B cell (primary cell): ENCODE data around the gene IFI35. TPM values are rescaled to one million over a fixed set of nuclear protein-coding genes. Genes with fewer than 3 reads are reported as not detected.

Source experiments
- ATAC-seq: fragments of 200-7000 bp; cut with Tn5 transposase; one replicate; pipeline ENCODE4 v1.10.0; 2021; ENCODE audit warnings: low read depth, mild to moderate bottlenecking, moderate number of reproducible peaks, moderate library complexity
- CTCF ChIA-PET: fragments of 350-600 bp; sonication (Branson Sonifier 250); formaldehyde crosslinking; loops from one replicate; lab custom pipeline; 2021; ENCODE audit warnings: antibody characterized with exemption, inconsistent platforms; lab: Charles Lee
- POLR2A ChIA-PET: fragments of 350-600 bp; sonication (Branson Sonifier 250); formaldehyde crosslinking; loops from one replicate; lab custom pipeline; 2021; ENCODE audit warnings: antibody characterized with exemption; lab: Charles Lee
- DNase-seq: peaks from one replicate; pipeline ENCODE4 v3.0.0; 2013
- H2AFZ ChIP-seq: 2 replicates; pipeline ENCODE4 v1.6.1; 2012; ENCODE audit warnings: mild to moderate bottlenecking, low read depth, low read length; ENCODE audit not compliant: insufficient read depth, poor library complexity, severe bottlenecking
- H3K27ac ChIP-seq, 2 donors: 1 replicate in 1 of 2; 2 replicates in 1 of 2; pipeline ENCODE4 v1.5.1; 2012 to 2013; ENCODE audit warnings: low read length in 2 of 2, mild to moderate bottlenecking in 2 of 2, moderate library complexity in 1 of 2
- H3K27me3 ChIP-seq, 4 experiments: fragments of 200-600 bp in 1 of 4; sonication (generic) in 1 of 4; replicated peaks in 1 of 4; 1 replicate in 2 of 4; 2 replicates in 2 of 4; pipeline versions ENCODE4 v1.6.1 to v1.7.0; 2013 to 2016; ENCODE audit warnings: low read length in 3 of 4, mild to moderate bottlenecking in 2 of 4, mixed read lengths in 1 of 4, moderate library complexity in 1 of 4; ENCODE audit not compliant: insufficient read depth in 4 of 4, control insufficient read depth in 3 of 4; ENCODE audit errors: control extremely low read depth in 1 of 4
- H3K36me3 ChIP-seq, 2 experiments: replicated peaks in 1 of 2; 1 replicate in 1 of 2; 2 replicates in 1 of 2; pipeline versions ENCODE4 v1.6.1 to v1.7.1; 2013; ENCODE audit warnings: low read length in 1 of 2; ENCODE audit not compliant: insufficient read depth in 2 of 2, control insufficient read depth in 1 of 2; ENCODE audit errors: control extremely low read depth in 1 of 2, extremely low read depth in 1 of 2
- H3K4me1 ChIP-seq, 2 donors: fragments of 200-600 bp in 1 of 2; sonication (generic) in 1 of 2; 1 replicate in 1 of 2; 2 replicates in 1 of 2; pipeline versions ENCODE4 v1.5.1 to v1.6.1; 2013 to 2017; ENCODE audit warnings: low read length in 2 of 2; ENCODE audit not compliant: control insufficient read depth in 2 of 2, insufficient read depth in 2 of 2
- H3K4me2 ChIP-seq: replicated peaks from 2 replicates; pipeline ENCODE3; 2012; ENCODE audit warnings: mild to moderate bottlenecking, low read depth, low read length; ENCODE audit not compliant: poor library complexity, severe bottlenecking
- H3K4me3 ChIP-seq, 5 experiments: fragments of 200-600 bp in 1 of 5; sonication (generic) in 1 of 5; 1 replicate in 3 of 5; 2 replicates in 2 of 5; pipeline versions ENCODE4 v1.5.1 to v1.7.0; 2011 to 2016; ENCODE audit warnings: low read length in 4 of 5, mild to moderate bottlenecking in 4 of 5, low read depth in 2 of 5, control low read depth in 1 of 5, moderate library complexity in 1 of 5; ENCODE audit not compliant: insufficient read depth in 1 of 5; ENCODE audit errors: control extremely low read depth in 1 of 5, extremely low read depth in 1 of 5
- H3K79me2 ChIP-seq: fragments of 200-600 bp; sonication (generic); one replicate; pipeline ENCODE4 v1.6.0; 2016; ENCODE audit warnings: low read length; ENCODE audit not compliant: control insufficient read depth, insufficient read depth
- H3K9ac ChIP-seq: fragments of 200-600 bp; sonication (generic); 2 replicates; pipeline ENCODE4 v1.6.1; 2017; ENCODE audit warnings: mild to moderate bottlenecking, low read length, moderate library complexity
- H3K9me3 ChIP-seq, 3 donors: one replicate each; pipeline versions ENCODE4 v1.6.1 to v1.7.1; 2013; ENCODE audit warnings: low read length in 2 of 3; ENCODE audit not compliant: control insufficient read depth in 2 of 3, insufficient read depth in 1 of 3; ENCODE audit errors: control extremely low read depth in 1 of 3
- H4K20me1 ChIP-seq: 2 replicates; pipeline ENCODE4 v1.6.0; 2012; ENCODE audit warnings: mild to moderate bottlenecking, low read length; ENCODE audit not compliant: insufficient read depth, control insufficient read depth, poor library complexity, severe bottlenecking
- H3K27ac Mint-ChIP-seq: one replicate; pipeline ENCODE4 v1.8.0; 2021; ENCODE audit warnings: mixed read lengths
- H3K27me3 Mint-ChIP-seq: one replicate; pipeline ENCODE4 v1.8.0; 2021; ENCODE audit warnings: mixed read lengths
- H3K4me1 Mint-ChIP-seq: one replicate; pipeline ENCODE4 v1.8.0; 2021; ENCODE audit warnings: mixed read lengths
- H3K4me3 Mint-ChIP-seq: one replicate; pipeline ENCODE4 v1.8.0; 2021; ENCODE audit warnings: mixed read lengths
- H3K9me3 Mint-ChIP-seq: one replicate; pipeline ENCODE4 v1.8.0; 2022; ENCODE audit warnings: mixed read lengths; ENCODE audit not compliant: insufficient read depth
- CTCF ChIP-seq: fragments of 200-600 bp; IDR thresholded peaks from one replicate; pipeline ENCODE4 v1.8.0; 2022; ENCODE audit warnings: antibody characterized with exemption, mild to moderate bottlenecking
- EZH2 ChIP-seq: IDR thresholded peaks from 2 replicates; pipeline ENCODE4 v1.6.1; 2012; ENCODE audit warnings: borderline replicate concordance, low read depth, mild to moderate bottlenecking, moderate library complexity, low read length; ENCODE audit not compliant: insufficient read depth, poor library complexity, severe bottlenecking
- WGBS: methylation state at CpG from one replicate; pipeline ENCODE4 v1.1.5; 2013; ENCODE audit warnings: missing lambda C conversion rate; ENCODE audit not compliant: insufficient coverage; 5-methylcytosine and 5-hydroxymethylcytosine counted together
- intact Hi-C: fragments of 100-400 bp; cut with micrococcal nuclease; formaldehyde crosslinking; loops from one replicate; pipeline ENCODE4 v1.10.0; 2022
- polyA plus RNA-seq: library from polyadenylated mRNA; depleted of rRNA; stranded (reverse); fragments of >200 nt; gene quantifications from 2 replicates; pipeline ENCODE4 v1.2.3, GENCODE V29; 2012
- total RNA-seq, 2 donors: library from RNA; stranded (reverse); fragments of 120-200 nt in 1 of 2; gene quantifications; 1 replicate in 1 of 2; 2 replicates in 1 of 2; pipeline versions ENCODE4 v1.2.3 to v1.2.4, GENCODE V29; 2013 to 2022

The IFI35 gene
- total and polyA plus RNA-seq, 2 donors (not counting 1 experiment from before 2014, with no cell fraction given) = 37.2 to 42.2 TPM

DNA sequence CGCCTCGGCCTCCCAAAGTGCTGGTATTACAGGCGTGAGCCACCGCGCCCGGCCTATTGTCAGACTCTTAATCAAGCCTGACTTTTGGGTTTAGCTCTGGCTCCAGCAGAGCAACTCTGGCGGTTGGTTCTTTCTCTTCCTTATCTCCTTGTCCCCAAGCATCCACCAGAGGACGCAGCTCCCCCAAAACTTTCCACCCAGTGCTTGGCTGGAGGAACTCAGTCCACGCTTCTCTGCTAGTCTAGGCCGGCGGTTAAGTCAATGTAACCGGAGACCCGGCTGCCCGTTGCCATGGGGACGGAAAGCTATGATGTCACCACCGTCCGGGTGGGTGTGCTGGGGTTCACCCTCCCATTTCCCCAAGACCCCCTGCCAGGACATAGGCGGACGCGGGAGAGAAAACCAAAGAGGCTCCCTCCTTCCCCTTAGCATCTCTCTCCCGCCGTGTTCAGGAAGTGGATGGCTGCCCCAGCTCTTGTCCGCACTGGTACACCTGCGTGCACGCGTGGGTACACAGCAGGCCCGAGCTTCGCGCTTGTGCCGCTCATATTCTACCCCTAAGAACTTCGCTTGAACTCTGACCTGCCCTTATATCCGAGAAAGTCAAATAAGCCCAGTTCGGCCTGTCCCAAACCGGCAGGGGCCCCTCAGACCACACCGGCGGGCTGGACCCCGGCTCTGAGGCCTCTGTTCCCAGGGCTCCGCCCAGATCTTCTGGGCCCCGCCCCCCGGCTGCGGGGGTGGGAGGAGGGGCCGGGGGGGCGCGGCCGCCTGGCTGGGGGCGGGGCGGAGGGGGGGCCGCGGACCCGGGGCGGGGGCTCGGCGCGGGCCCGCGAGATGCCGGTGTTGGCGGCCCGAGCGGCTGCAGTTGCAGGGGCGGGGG is 18.1 kb downstream of the IFI35 start, which contains the start of gene RND2:
Gene RND2, plus strand, starts transcription at position 825 of the 883 bp plus-strand sequence. CDS start 117 bp downstream, outside the sequence.
- Histone ChIP-seq H2AFZ (peak within 1 kb of the TSS; percentile 79), H3K9ac (peak within 1 kb of the TSS; percentile 69), H3K27me3 (no peaks in the 10 kb centered on the region), H3K27ac (peak within 1 kb of the TSS in 1 of 2 donors; percentile 63), H3K4me3 (peak within 1 kb of the TSS; percentile 49 to 77 (median 68)), H3K4me2 (peak within 1 kb of the TSS; percentile 88), H4K20me1 (no peaks in the 10 kb centered on the region), H3K9me3 (no peaks in the 10 kb centered on the region), H3K36me3 (no peaks in the 10 kb centered on the region), H3K79me2 (no peaks in the 10 kb centered on the region), H3K4me1 (peaks cover 9 to 31% of the 10 kb centered on the region in 2 donors)
- peak within 1 kb of the TSS; percentile 88 for H3K4me3 Mint-ChIP-seq
- ChIA-PET POLR2A (interaction anchor here (0.8 to 3.5 kb wide), 9 partner anchors 18 to 460 kb away, joined by 3 to 30 read pairs (median 4); partner anchors contain the start of genes DHX8, IFI35, NBR1 and RPL27), CTCF (interaction anchor here (0.6 to 2.1 kb wide), 13 partner anchors 18 to 459 kb away, joined by 3 to 10 read pairs (median 5); partner anchors contain the start of genes DHX8, IFI35, NBR1 and RPL27)
- DNase-seq (peak; percentile 92), ATAC-seq (peak; percentile 71)
- no peak for TF ChIP-seq EZH2
- TF ChIP-seq CTCF = peak; percentile 62
- intact Hi-C loops = loop anchor here (1.0 to 2.0 kb wide), 6 partner anchors 18 to 344 kb away; partner anchors contain the start of genes BRCA1, IFI35 and RPL27
- under 1% methylated on average over 50 of the region's 61 CpGs for WGBS
- H3K27ac Mint-ChIP-seq = peak within 1 kb of the TSS; percentile 87
- H3K27me3 Mint-ChIP-seq = no peaks in the 10 kb centered on the region
- no peaks in the 10 kb centered on the region for H3K9me3 Mint-ChIP-seq
- H3K4me1 Mint-ChIP-seq = peaks cover 29% of the 10 kb centered on the region
